GM19468 (cell line): ENCODE results near the gene KMT2A.
"Not testable (repeated sequence)": the region's sequence is repeated elsewhere in the genome, so short reads cannot be mapped to it uniquely, and the experiment has no call there.

Experiments used
- ATAC-seq: cut with Tn5 transposase; IDR thresholded peaks from one replicate; pipeline ENCODE4 v1.9.1; 2021; ENCODE audit warnings: mild to moderate bottlenecking, moderate library complexity, moderate number of reproducible peaks; ENCODE audit not compliant: unreplicated experiment; ENCODE audit errors: extremely low read depth

The KMT2A gene

DNA sequence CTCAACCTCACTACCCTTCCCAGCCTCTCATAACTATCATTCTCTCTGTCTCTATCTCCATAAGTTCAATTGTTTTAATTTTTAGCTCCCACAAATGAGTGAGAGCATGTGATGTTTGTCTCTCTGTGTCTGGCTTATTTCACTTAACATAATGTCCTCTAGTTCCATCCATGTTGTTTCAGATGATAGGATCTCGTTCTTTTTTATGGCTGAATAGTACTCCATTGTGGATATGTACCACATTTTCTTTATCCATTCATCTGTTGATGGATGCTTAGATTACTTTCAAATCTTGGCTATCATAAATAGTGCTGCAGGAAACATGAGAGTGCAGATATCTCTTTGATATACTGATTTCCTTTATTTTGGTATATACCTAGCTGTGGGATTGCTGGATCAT lies 44.9 kb downstream of the KMT2A start:
- ATAC-seq = not testable (repeated sequence)

DNA sequence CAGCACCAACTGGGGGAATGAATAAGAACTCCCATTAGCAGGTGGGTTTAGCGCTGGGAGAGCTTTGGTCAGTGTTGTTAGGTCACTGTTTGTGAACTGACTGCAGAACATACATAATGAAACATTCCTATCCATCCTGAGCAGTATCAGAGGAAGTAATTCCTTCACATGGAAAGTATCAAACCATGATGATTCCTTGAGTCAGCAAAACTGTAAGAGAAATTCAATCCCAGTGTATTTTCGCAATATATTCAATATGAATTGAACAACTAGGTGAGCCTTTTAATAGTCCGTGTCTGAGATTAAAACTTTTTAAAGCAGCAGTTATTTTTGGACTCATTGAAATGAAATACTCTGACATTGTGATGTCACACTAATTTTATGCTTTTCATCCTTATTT lies 48.1 kb downstream of the KMT2A start:
- no peak for ATAC-seq

DNA sequence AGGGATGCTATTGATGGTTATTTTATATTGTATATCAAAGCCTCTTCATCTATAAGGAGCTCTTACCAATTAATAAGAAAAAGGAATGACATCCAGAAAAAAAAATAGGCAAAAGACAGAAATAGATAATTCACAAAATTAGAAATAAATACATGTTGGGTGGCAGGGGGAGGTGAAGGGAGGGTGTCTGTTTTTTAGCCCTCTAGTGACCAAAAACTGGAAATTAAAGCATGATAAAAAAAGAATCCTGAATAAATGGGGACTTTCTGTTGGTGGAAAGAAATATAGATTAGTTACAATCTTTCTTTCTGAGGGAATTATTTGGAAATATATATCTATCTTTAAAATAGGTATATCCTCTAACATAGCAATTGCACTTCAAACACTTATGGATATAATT lies 49.0 kb downstream of the KMT2A start:
- ATAC-seq = no peak

DNA sequence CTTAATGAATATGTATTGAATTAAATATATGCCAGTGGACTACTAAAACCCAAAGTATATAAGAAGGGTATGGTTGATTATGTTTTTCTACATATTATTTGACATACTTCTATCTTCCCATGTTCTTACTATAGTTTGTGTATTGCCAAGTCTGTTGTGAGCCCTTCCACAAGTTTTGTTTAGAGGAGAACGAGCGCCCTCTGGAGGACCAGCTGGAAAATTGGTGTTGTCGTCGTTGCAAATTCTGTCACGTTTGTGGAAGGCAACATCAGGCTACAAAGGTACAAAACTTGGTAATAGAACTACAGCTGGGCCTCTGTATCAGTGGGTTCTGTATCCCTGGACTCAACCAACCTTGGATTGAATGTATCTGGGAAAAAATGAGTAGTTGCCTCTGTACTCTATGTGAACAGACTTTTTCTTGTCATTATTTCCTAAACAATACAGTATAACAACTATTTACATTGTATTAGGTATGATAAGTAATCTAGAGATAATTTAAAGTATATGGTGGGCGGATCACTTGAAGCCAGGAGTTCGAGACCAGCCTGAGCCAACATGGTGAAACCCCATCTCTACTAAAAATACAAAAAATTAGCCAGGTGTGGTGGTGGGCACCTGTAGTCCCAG lies 52.3 kb downstream of the KMT2A start:
- no peak for ATAC-seq

DNA sequence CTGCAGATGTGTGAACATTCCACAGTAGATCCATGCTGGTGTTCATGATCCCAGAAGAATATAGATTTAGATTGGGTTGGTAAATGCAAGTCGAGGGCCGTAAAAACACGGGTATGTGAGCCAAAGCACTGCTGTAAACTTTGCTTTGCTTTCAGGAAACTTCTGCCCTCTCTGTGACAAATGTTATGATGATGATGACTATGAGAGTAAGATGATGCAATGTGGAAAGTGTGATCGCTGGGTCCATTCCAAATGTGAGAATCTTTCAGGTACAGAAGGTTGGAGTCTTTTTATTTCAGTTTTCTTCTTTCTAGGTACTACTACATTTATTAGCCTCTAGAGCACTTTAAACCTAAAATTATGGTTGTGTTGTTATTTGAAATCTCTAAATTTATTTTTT lies 54.7 kb downstream of the KMT2A start:
- no peak for ATAC-seq

DNA sequence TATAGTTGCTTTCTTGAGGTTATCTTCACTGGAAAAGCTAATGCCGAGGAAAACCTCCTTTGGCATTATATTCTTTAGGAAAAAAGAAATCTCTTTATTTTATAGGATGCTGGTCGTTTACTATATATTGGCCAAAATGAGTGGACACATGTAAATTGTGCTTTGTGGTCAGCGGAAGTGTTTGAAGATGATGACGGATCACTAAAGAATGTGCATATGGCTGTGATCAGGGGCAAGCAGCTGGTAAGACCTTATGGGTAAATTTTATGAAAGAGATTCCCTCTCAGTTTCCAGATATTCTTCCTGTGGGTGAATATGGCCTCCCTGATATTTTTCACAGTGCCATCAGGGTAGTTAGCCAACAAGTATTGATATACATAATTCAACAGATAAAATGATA lies 61.5 kb downstream of the KMT2A start:
- ATAC-seq = no peak

DNA sequence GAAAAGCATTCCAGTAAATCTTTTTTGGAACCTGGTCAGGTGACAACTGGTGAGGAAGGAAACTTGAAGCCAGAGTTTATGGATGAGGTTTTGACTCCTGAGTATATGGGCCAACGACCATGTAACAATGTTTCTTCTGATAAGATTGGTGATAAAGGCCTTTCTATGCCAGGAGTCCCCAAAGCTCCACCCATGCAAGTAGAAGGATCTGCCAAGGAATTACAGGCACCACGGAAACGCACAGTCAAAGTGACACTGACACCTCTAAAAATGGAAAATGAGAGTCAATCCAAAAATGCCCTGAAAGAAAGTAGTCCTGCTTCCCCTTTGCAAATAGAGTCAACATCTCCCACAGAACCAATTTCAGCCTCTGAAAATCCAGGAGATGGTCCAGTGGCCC lies 66.9 kb downstream of the KMT2A start:
- ATAC-seq = no peak

DNA sequence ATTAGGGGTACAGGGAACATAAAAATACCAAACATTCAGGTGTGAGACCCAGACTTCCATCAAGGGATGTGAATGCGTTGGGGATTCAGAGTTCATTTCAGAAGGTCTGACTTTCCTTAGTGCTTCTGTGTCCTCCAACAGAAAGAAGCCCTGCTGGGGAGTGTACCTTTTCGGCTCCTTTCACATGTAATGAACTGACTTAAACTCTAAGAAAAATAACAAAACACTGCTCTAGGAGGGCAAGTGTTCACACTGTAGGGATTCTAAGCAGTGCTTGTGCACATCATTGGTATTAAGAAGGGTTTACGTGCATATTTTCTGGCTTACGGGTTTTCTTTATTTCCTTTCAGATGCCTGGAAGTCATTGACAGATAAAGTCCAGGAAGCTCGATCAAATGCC lies 75.3 kb downstream of the KMT2A start:
- no peak for ATAC-seq

DNA sequence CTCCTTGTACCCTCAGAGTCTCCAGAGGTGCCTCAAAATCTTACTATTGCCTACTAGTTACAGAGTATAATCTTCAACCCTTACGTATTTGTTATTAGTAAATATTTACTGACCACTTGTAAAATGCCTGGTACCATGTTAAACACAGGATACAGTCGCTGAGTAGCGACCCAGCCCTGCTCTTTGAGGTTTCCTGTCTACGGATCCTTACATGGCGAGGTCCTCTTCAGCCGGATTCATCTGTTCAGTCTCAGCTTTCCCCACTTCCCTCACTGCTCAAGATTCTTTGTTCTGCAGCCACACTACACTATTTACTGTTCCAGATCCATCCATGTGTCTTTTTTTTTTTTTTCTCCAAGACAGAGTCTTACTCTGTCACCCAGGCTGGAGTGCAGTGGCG lies 77.8 kb downstream of the KMT2A start:
- ATAC-seq = no peak

DNA sequence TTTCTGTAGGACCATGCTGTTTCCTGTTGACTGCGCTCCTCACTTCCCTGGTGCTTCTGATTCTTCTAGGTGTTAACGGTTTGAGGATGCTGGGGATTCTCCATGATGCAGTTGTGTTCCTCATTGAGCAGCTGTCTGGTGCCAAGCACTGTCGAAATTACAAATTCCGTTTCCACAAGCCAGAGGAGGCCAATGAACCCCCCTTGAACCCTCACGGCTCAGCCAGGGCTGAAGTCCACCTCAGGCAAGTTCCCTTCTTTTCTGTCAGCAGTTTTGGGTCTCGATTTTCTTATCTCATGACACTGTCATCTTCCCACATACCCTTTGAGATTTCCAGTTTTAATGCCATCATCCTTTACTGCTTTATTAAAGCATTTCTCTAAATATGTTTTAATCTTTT lies 83.3 kb downstream of the KMT2A start:
- ATAC-seq = no peak

DNA sequence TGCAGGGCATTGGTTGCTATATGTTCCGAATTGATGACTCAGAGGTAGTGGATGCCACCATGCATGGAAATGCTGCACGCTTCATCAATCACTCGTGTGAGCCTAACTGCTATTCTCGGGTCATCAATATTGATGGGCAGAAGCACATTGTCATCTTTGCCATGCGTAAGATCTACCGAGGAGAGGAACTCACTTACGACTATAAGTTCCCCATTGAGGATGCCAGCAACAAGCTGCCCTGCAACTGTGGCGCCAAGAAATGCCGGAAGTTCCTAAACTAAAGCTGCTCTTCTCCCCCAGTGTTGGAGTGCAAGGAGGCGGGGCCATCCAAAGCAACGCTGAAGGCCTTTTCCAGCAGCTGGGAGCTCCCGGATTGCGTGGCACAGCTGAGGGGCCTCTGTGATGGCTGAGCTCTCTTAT lies 85.6 kb downstream of the KMT2A start:
- no peak for ATAC-seq

DNA sequence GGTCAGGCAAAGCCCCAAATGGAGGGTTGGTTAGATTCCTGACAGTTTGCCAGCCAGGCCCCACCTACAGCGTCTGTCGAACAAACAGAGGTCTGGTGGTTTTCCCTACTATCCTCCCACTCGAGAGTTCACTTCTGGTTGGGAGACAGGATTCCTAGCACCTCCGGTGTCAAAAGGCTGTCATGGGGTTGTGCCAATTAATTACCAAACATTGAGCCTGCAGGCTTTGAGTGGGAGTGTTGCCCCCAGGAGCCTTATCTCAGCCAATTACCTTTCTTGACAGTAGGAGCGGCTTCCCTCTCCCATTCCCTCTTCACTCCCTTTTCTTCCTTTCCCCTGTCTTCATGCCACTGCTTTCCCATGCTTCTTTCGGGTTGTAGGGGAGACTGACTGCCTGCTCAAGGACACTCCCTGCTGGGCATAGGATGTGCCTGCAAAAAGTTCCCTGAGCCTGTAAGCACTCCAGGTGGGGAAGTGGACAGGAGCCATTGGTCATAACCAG lies 86.3 kb downstream of the KMT2A start:
- no peak for ATAC-seq

DNA sequence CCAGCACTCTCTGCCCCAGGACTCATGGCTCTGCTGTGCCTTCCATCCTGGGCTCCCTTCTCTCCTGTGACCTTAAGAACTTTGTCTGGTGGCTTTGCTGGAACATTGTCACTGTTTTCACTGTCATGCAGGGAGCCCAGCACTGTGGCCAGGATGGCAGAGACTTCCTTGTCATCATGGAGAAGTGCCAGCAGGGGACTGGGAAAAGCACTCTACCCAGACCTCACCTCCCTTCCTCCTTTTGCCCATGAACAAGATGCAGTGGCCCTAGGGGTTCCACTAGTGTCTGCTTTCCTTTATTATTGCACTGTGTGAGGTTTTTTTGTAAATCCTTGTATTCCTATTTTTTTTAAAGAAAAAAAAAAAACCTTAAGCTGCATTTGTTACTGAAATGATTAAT lies 88.1 kb downstream of the KMT2A start:
- ATAC-seq = no peak

DNA sequence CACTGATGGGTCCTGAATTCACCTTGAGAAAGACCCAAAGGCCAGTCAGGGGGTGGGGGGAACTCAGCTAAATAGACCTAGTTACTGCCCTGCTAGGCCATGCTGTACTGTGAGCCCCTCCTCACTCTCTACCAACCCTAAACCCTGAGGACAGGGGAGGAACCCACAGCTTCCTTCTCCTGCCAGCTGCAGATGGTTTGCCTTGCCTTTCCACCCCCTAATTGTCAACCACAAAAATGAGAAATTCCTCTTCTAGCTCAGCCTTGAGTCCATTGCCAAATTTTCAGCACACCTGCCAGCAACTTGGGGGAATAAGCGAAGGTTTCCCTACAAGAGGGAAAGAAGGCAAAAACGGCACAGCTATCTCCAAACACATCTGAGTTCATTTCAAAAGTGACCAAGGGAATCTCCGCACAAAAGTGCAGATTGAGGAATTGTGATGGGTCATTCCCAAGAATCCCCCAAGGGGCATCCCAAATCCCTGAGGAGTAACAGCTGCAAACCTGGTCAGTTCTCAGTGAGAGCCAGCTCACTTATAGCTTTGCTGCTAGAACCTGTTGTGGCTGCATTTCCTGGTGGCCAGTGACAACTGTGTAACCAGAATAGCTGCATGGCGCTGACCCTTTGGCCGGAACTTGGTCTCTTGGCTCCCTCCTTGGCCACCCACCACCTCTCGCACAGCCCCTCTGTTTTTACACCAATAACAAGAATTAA lies 88.6 kb downstream of the KMT2A start:
- no peak for ATAC-seq

DNA sequence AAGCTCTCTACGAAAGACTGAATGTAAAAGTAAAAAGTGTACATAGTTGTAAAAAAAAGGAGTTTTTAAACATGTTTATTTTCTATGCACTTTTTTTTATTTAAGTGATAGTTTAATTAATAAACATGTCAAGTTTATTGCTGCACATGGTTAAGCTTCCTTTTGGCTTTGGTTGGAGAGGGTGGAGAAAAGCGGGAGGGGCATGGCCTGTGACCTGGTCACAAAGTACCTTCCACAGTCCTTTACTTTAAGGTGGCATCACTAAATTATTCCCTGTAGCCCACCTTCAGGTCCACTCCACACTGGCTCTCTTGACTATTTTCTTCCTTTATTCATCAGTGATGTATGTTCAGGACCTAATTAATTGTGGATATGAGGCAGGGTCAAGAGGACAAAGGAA lies 90.4 kb downstream of the KMT2A start:
- no peak for ATAC-seq

DNA sequence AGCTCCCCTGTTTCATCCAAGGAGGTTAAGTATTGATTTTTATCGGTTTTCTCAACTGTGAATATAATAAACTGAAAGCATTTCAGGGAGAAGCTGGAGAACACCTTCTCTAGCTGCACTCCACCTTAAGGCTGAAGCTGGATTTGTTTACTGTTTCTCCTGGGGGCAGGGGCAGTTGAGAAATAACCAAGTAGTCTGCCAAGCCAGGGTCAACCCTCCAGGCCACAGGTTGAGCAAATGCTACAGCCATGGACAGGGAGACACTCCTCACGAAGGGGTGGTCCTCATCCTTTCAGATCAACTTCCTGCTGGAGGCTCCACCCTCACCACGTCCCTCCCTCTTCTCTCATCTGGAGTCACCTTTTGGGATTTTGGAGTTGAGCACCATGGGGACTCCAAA lies 90.8 kb downstream of the KMT2A start, which contains the start of gene TTC36:
Gene TTC36 (plus strand): TSS at position 366 of the 400 bp plus-strand sequence. CDS start 21 bp downstream, at position 387.
- no peak for ATAC-seq

DNA sequence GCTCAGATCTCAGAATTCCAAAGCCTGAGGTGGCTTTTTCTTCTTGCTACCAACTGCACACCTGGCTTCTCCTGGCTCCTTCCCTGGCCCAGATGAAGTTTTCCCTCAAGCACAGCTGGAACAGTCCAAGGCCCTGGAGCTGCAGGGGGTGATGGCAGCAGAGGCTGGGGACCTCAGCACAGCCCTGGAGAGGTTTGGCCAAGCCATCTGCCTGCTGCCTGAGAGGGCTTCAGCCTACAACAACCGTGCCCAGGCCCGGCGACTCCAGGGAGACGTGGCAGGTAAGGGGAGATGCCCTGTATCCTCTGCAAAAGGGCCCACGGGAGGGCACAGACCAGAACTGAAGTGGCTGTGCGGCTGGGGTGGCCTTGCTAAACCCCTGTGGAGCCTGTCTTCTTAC lies 92.2 kb downstream of the KMT2A start:
- ATAC-seq = no peak

DNA sequence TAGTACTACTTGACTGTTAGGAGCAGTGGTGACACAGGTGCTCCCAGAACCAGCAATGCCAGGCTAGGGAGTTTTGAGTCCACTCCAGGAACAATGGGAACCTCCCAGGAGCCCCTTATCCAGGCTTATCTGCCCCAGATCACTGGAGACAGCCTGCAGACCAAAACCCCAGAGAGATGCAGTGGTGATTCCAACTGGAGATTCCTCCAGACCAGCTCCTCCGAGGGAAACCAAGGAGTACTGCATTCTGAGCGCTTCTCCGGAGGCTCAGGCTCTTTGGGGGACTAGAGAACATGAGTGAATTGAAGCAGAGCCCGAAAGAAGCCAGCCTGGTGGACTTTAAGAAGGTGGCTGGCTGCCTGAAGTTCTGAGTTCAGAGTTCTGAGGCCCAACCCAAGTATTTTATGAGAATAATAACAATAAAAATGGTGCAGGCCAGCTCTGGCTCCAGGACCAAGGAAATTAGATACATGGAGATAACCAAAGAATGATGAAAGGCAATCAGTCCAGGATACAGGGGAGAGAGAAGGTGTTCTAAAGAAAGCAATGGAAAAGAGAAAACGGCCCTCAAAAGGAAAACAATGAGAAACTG lies 93.4 kb downstream of the KMT2A start:
- ATAC-seq = no peak

DNA sequence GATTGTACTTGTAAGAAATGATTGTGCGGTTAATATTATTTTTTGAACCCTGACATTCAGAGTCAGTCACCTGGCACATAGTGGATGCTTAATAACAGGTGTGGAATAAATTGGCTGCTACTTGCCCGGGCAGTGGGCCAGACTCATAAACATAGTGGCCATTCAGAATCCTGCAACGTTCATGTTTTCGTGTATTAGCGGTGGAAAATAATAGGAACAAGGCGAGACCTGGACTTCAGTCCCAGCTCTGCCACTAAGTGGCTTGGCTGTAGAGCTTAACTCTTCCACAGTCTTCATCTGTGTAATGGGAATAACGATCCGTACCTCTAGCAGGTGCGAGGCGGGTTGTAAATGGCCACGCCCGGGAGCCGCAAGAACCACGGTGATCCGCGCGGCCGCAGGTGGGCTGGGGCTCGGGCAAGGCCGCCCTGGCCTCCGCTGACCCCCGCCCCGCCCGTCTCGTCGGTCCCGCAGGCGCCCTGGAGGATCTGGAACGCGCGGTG lies 93.9 kb downstream of the KMT2A start:
- ATAC-seq = no peak

DNA sequence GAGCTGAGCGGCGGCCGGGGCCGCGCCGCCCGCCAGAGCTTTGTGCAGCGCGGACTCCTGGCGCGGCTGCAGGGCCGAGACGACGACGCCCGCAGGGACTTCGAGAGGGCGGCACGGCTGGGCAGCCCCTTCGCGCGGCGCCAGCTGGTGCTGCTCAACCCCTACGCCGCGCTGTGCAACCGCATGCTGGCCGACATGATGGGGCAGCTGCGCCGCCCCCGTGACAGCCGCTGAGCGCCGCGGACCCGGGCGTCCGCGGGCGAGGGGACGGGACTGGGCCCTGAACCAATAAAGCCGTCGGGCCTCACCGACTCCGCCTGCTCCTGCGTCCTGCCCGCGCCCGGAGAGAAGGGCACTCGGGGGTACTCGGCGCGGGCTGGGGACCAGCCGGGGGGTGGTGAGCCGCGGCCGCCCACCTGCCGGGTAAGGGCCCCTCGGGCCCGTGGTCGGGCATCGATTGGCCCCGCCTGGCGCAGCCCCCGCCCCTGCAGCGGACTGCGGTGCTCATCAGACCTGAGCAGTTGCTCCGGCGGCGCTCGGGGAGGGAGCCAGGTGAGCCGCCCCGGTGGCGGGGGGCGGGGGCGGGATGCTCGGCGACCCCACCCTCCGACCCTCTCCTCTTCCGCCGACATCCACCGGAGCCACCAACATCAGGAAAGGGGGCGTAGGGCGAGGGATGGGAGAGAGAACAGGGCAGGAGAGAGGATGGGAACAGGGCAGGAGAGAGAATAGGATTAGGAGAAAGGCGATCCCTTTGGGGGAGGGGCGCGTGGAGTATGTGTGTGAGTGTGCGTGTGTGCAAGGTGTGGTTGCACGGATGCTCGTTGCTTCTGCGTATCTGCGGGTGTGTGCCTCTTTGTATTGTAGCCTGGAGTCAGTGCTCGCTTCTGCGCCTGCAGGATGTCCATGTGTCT lies 94.6 kb downstream of the KMT2A start, which contains the start of gene TMEM25:
Gene TMEM25 (plus strand): TSS at position 510 of the 914 bp plus-strand sequence. CDS start 610 bp downstream, outside the sequence.
- ATAC-seq = peak; percentile 16
